Activated effector memory CD4-positive, alpha-beta T cell treated with anti-CD3 and anti-CD28 coated beads, Interleukin-2, amount 50 U/mL, for 16 hours (primary cell): ENCODE measurements around the gene ZNF213.

Experiments
- DNase-seq: peaks from one replicate; pipeline ENCODE4 v3.0.0-alpha.2; 2020

The ZNF213 gene

GRCh38 chr16:3134338-3135125 lies at the start of gene ZNF213:
Gene ZNF213, plus strand, starts transcription at chr16:3135029. Its CDS starts 2,252 bp downstream, at chr16:3137281.
- DNase-seq: peak; percentile 97

- DNase-seq: no peak
Measured at GRCh38 chr16:3085868-3086595, 48.8 kb upstream of the ZNF213 start.

- DNase-seq: no peak
Measured at GRCh38 chr16:3086596-3087242, 48.1 kb upstream of the ZNF213 start.

- DNase-seq: no peak
Measured at GRCh38 chr16:3087243-3088235, 47.3 kb upstream of the ZNF213 start.

- DNase-seq: no peak
Measured at GRCh38 chr16:3088450-3088849, 46.4 kb upstream of the ZNF213 start.

- no peak for DNase-seq
Measured at GRCh38 chr16:3088925-3089716, 45.7 kb upstream of the ZNF213 start.

GRCh38 chr16:3089717-3090592 lies 44.9 kb upstream of the ZNF213 start:
- no peak for DNase-seq

- no peak for DNase-seq
Measured at GRCh38 chr16:3091551-3091950, 43.3 kb upstream of the ZNF213 start.

- DNase-seq: no peak
Measured at GRCh38 chr16:3092501-3092941, 42.3 kb upstream of the ZNF213 start.

GRCh38 chr16:3094289-3095027 lies 40.4 kb upstream of the ZNF213 start:
- peak; percentile 79 for DNase-seq

GRCh38 chr16:3095869-3096268 lies 39.0 kb upstream of the ZNF213 start:
- peak; percentile 84 for DNase-seq

GRCh38 chr16:3096362-3096761 lies 38.5 kb upstream of the ZNF213 start:
- DNase-seq: no peak

GRCh38 chr16:3097266-3097665 lies 37.6 kb upstream of the ZNF213 start:
- DNase-seq: no peak

- DNase-seq: no peak
Measured at GRCh38 chr16:3098459-3099394, 36.1 kb upstream of the ZNF213 start, which contains the start of gene ZSCAN10. Gene ZSCAN10, minus strand, starts transcription at chr16:3099294. Its CDS starts 6,357 bp downstream, at chr16:3092937.

- no peak for DNase-seq
Measured at GRCh38 chr16:3099395-3099731, 35.5 kb upstream of the ZNF213 start.

- DNase-seq: peak; percentile 96
Measured at GRCh38 chr16:3099732-3100499, 34.9 kb upstream of the ZNF213 start.

GRCh38 chr16:3101018-3101840 lies 33.6 kb upstream of the ZNF213 start:
- peak; percentile 79 for DNase-seq
